ENCODE results near the gene ARHGAP40.

The ARHGAP40 gene

DNA sequence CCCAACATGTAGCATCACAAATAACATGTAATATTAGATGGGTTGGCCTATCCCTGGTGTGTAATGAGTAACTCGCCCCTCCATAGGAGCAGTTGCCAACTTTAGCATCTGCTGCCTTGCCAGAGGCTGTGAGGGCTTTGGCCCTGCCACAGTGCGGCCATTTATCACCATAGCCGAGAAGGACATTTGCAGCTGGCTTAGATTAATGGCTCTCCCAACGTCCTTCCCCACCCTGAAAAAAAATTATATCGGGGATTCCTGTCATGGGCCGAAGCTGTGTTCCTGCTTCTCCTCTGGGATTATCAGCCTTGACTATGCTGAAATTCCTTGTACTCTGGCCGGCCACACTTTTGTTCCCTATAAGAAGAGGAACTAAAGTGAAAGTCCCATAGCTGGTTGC lies 28.2 kb upstream of the ARHGAP40 start:
- Histone ChIP-seq H3K36me3 (replicated peaks) (peaks cover 25% of the 10 kb centered on the region), H3K4me3 (ENCODE audit: low read depth, low read length) (no peak overlapping the region), H3K27me3 (replicated peaks) (no peaks in the 10 kb centered on the region), H3K27ac (no peak overlapping the region)
- DNase-seq = no peak
- TF ChIP-seq, protein P1, sequence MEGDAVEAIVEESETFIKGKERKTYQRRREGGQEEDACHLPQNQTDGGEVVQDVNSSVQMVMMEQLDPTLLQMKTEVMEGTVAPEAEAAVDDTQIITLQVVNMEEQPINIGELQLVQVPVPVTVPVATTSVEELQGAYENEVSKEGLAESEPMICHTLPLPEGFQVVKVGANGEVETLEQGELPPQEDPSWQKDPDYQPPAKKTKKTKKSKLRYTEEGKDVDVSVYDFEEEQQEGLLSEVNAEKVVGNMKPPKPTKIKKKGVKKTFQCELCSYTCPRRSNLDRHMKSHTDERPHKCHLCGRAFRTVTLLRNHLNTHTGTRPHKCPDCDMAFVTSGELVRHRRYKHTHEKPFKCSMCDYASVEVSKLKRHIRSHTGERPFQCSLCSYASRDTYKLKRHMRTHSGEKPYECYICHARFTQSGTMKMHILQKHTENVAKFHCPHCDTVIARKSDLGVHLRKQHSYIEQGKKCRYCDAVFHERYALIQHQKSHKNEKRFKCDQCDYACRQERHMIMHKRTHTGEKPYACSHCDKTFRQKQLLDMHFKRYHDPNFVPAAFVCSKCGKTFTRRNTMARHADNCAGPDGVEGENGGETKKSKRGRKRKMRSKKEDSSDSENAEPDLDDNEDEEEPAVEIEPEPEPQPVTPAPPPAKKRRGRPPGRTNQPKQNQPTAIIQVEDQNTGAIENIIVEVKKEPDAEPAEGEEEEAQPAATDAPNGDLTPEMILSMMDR (IDR thresholded peaks at IDR 0.05; ENCODE audit: low read depth, low read length, missing control alignments) = no peak
- in situ Hi-C loops (cut with HindIII; ENCODE audit: low pct_ligation_motif_present, low sequenced_read_pairs) = no loop called here

DNA sequence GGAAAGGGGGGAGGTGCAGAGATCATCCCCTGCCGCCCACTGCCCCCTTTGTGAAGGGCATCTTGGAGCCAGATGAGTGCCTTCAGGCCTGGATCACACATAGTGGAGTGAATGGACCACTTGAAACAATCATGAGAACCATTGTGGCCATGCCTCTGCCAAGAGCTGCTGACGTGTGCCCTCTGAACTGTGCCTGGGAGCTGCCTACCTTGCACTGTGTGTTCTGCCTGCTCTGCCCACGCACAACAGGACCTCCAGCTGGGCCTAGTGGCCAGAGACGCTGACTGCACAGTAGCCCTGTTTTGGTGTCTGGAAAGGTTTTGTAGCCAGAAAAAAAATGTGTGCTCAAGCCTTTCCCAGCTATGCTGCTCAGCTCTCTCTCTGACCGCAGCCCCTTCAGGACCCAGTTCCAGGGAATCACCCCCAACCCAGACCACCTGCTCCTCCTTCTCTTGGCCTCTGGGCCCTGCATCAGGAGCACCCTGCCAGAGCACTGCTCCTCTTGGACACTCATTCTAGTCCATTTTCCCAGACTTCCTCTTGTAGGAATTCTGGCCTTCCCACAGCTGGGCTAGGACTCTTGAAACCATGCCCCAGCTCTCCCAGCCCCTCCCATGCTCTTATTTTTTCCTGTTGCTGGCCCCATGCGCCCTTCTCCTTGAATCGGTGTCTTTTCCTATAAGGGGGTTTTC lies 22.2 kb upstream of the ARHGAP40 start:
- Histone ChIP-seq H3K27ac (no peak overlapping the region), H3K27me3 (replicated peaks) (no peaks in the 10 kb centered on the region), H3K36me3 (replicated peaks) (peaks cover 13% of the 10 kb centered on the region), H3K4me3 (ENCODE audit: low read depth, low read length) (no peak overlapping the region)
- TF ChIP-seq, protein P1 (IDR thresholded peaks at IDR 0.05; ENCODE audit: low read depth, low read length, missing control alignments) = no peak
- peak; percentile 13 for DNase-seq
- in situ Hi-C loops (cut with HindIII; ENCODE audit: low pct_ligation_motif_present, low sequenced_read_pairs) = no loop called here

DNA sequence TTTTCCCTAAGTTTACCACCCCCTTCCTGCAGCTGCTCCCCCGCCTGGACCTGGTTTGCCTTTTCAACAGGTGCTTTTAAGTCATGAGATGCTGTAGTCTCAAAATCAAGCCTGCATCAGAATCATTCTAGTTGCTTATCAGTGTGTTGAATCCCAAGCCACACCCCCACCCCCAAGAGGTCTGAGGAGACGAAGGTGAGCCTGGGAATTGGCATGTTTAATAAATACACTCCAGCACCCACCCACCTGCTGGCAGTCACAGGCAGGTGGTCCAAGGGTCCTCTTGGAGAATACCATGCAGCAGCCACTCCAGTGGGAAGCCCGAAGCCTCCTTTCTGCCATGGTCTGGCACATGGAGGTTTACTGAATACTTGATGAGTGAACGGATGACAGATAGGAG lies 21.7 kb upstream of the ARHGAP40 start:
- H3K36me3 ChIP-seq (replicated peaks) = peaks cover 9% of the 10 kb centered on the region
- in situ Hi-C loops (cut with HindIII; ENCODE audit: low pct_ligation_motif_present, low sequenced_read_pairs) = no loop called here
- H3K4me3 ChIP-seq (ENCODE audit: low read depth, low read length) = no peak overlapping the region
- DNase-seq = no peak
- no peak overlapping the region for H3K27ac ChIP-seq
- no peaks in the 10 kb centered on the region for H3K27me3 ChIP-seq (replicated peaks)
- TF ChIP-seq, protein P1 (IDR thresholded peaks at IDR 0.05; ENCODE audit: low read depth, low read length, missing control alignments) = no peak

DNA sequence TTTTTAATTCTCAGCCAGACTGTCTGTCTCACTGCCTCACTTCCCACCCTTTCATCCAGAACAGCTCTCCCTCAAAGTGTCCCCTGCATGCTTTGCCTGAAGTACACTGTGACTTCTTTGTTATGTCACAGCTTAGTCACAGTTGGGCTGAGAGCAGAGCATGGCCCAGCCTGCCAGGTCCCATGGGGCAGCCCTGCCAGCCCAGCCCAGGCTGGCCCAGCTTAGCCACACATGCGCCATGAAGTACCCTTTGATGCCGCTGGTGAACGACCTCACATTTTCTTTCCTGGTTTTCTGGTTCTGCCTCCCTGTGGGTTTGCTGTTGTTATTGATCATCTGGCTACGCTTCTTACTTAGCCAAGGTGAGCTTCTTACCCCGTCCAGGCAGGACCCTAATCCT lies 20.6 kb upstream of the ARHGAP40 start, which contains the start of gene ADIG:
Gene ADIG, plus strand, starts transcription at position 185 of the 400 bp plus-strand sequence. Its CDS starts 54 bp downstream, at position 239.
- in situ Hi-C loops (cut with HindIII; ENCODE audit: low pct_ligation_motif_present, low sequenced_read_pairs) = no loop called here
- H3K27me3 ChIP-seq (replicated peaks) = no peaks in the 10 kb centered on the region
- H3K36me3 ChIP-seq (replicated peaks) = peaks cover 6% of the 10 kb centered on the region
- no peak within 1 kb of the TSS for H3K27ac ChIP-seq
- TF ChIP-seq, protein P1 (IDR thresholded peaks at IDR 0.05; ENCODE audit: low read depth, low read length, missing control alignments) = no peak
- H3K4me3 ChIP-seq (ENCODE audit: low read depth, low read length) = no peak within 1 kb of the TSS
- DNase-seq = no peak

DNA sequence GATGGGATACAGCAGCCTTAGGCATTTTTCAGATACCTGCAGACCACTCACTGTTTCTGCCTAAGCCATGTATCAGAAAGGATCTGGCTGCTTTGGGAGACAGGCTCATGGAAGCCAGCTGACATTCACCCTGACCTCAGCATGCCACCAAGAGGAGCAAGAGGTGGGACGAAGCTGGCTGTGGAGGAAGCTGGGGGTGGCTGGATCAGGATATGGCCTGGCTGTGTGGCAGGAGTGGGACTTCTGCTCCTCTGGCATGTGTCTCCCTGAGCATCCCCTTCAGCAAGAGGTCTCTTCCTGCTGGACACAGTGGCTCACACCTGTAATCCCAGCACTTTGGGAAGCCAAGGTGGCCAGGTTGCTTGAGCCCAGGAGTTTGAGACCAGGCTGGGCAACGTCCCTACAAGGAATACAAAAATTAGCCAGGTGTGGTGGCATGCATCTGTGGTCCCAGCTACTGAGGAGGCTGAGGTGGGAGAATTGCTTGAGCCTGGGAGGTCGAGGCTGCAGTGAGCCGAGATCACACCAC lies 19.7 kb upstream of the ARHGAP40 start:
- TF ChIP-seq, protein P1 (IDR thresholded peaks at IDR 0.05; ENCODE audit: low read depth, low read length, missing control alignments) = no peak
- peaks cover under 1% of the 10 kb centered on the region for H3K36me3 ChIP-seq (replicated peaks)
- no peak for DNase-seq

More for the DNA sequence above, 19.7 kb upstream of the ARHGAP40 start:
- no peak overlapping the region for H3K27ac ChIP-seq
- H3K27me3 ChIP-seq (replicated peaks) = no peaks in the 10 kb centered on the region
- in situ Hi-C loops (cut with HindIII; ENCODE audit: low pct_ligation_motif_present, low sequenced_read_pairs) = no loop called here
- no peak overlapping the region for H3K4me3 ChIP-seq (ENCODE audit: low read depth, low read length)
